Stimulated activated CD8-positive, alpha-beta memory T cell treated with anti-CD3 and anti-CD28 coated beads, Interleukin-15, amount 100 ng/mL, for 1 hour (primary cell): ENCODE measurements around the gene EPC1.
"Not testable (repeated sequence)": the region's sequence is repeated elsewhere in the genome, so short reads cannot be mapped to it uniquely, and the experiment has no call there.

ENCODE experiments used
- DNase-seq: peaks from one replicate; pipeline ENCODE4 v3.0.0-alpha.2; 2020; ENCODE audit warnings: low read depth

The EPC1 gene

GRCh38 chr10:32371101-32371500 lies 24.1 kb upstream of the EPC1 start:
- no peak for DNase-seq

GRCh38 chr10:32367793-32368453 lies 21.0 kb upstream of the EPC1 start:
- peak; percentile 62 for DNase-seq

- DNase-seq: no peak
These were observed 19.6 kb upstream of the EPC1 start for GRCh38 chr10:32366588-32366987.

GRCh38 chr10:32366111-32366510 lies 19.2 kb upstream of the EPC1 start:
- DNase-seq: no peak

- DNase-seq: not testable (repeated sequence)
These were observed 18.4 kb upstream of the EPC1 start for GRCh38 chr10:32365404-32365803.

GRCh38 chr10:32362571-32362970 lies 15.6 kb upstream of the EPC1 start:
- DNase-seq: no peak

GRCh38 chr10:32360884-32361283 lies 13.9 kb upstream of the EPC1 start:
- no peak for DNase-seq

- no peak for DNase-seq
These were observed 13.3 kb upstream of the EPC1 start for GRCh38 chr10:32360241-32360640.

GRCh38 chr10:32357056-32357735 lies 10.2 kb upstream of the EPC1 start:
- no peak for DNase-seq

GRCh38 chr10:32354690-32355089 lies 7.7 kb upstream of the EPC1 start:
- DNase-seq: not testable (repeated sequence)

- no peak for DNase-seq
These were observed 3.9 kb upstream of the EPC1 start for GRCh38 chr10:32350811-32351350.

GRCh38 chr10:32349968-32350738 lies 3.2 kb upstream of the EPC1 start:
- no peak for DNase-seq

GRCh38 chr10:32349199-32349585 lies 2.2 kb upstream of the EPC1 start:
- no peak for DNase-seq

GRCh38 chr10:32348297-32349198 lies 1.6 kb upstream of the EPC1 start:
- DNase-seq: no peak

- DNase-seq: no peak
These were observed 535 bp upstream of the EPC1 start for GRCh38 chr10:32347363-32348022.

- DNase-seq: peak; percentile 83
These were observed 816 bp downstream of the EPC1 start for GRCh38 chr10:32346134-32346550.

- DNase-seq: no peak
These were observed 5.4 kb downstream of the EPC1 start for GRCh38 chr10:32341596-32341995.

GRCh38 chr10:32340596-32341180 lies 6.3 kb downstream of the EPC1 start:
- DNase-seq: no peak

GRCh38 chr10:32338262-32338661 lies 8.7 kb downstream of the EPC1 start:
- DNase-seq: no peak

GRCh38 chr10:32337350-32337749 lies 9.6 kb downstream of the EPC1 start:
- no peak for DNase-seq

- no peak for DNase-seq
These were observed 13.1 kb downstream of the EPC1 start for GRCh38 chr10:32333849-32334248.
